NCI-H2227 treated with DMSO at 0.1 percent for 48 hours (cell line): Measurements from ENCODE around the gene P2RX1.

Source experiments
- DNase-seq: peaks from one replicate; lab custom pipeline; 2025; lab: John Stamatoyannopoulos, UW

The P2RX1 gene

GRCh38 chr17:3905017-3905520, 11.2 kb downstream of the P2RX1 start:
- no peak for DNase-seq

GRCh38 chr17:3904501-3904900, 11.8 kb downstream of the P2RX1 start:
- DNase-seq = no peak

- no peak for DNase-seq
These were observed 12.4 kb downstream of the P2RX1 start for GRCh38 chr17:3903881-3904290.

GRCh38 chr17:3903051-3903825, 13.0 kb downstream of the P2RX1 start:
- DNase-seq = no peak

- no peak for DNase-seq
These were observed 15.6 kb downstream of the P2RX1 start for GRCh38 chr17:3900646-3901045.

- DNase-seq = no peak
These were observed 18.5 kb downstream of the P2RX1 start for GRCh38 chr17:3897731-3898130.

- no peak for DNase-seq
These were observed 19.4 kb downstream of the P2RX1 start for GRCh38 chr17:3896968-3897235.

- no peak for DNase-seq
These were observed 19.9 kb downstream of the P2RX1 start for GRCh38 chr17:3896108-3896967.

GRCh38 chr17:3895354-3895753, 20.9 kb downstream of the P2RX1 start:
- no peak for DNase-seq

- no peak for DNase-seq
These were observed 21.3 kb downstream of the P2RX1 start for GRCh38 chr17:3894911-3895343.

GRCh38 chr17:3894188-3894587, 22.1 kb downstream of the P2RX1 start:
- no peak for DNase-seq

GRCh38 chr17:3893720-3894116, 22.5 kb downstream of the P2RX1 start:
- no peak for DNase-seq

GRCh38 chr17:3893003-3893719, 23.1 kb downstream of the P2RX1 start, which contains the start of gene CAMKK1:
TSS of gene CAMKK1 (minus strand) at chr17:3893053. CDS start at chr17:3885687, 7,366 bp downstream.
- peak; percentile 54 for DNase-seq

GRCh38 chr17:3892095-3892998, 23.9 kb downstream of the P2RX1 start:
- no peak for DNase-seq

- no peak for DNase-seq
These were observed 24.6 kb downstream of the P2RX1 start for GRCh38 chr17:3891626-3892094.

- no peak for DNase-seq
These were observed 25.4 kb downstream of the P2RX1 start for GRCh38 chr17:3890878-3891219.

- no peak for DNase-seq
These were observed 26.0 kb downstream of the P2RX1 start for GRCh38 chr17:3890082-3890877.

GRCh38 chr17:3889325-3890012, 26.8 kb downstream of the P2RX1 start:
- no peak for DNase-seq

GRCh38 chr17:3888343-3889171, 27.7 kb downstream of the P2RX1 start:
- no peak for DNase-seq
